Smooth muscle cell of the pulmonary artery (primary cell): ENCODE measurements around the gene FAM227A. TPM values are rescaled to one million over a fixed set of nuclear protein-coding genes. Genes with fewer than 3 reads are reported as not detected.

Experiments
- total RNA-seq: library from RNA; depleted of rRNA; stranded (reverse); fragments of >200 nt; gene quantifications from 2 replicates; pipeline ENCODE4 v1.2.3, GENCODE V29; 2014

The FAM227A gene
- 1.1 and 3.9 TPM in 2 replicates for total RNA-seq

GRCh38 chr22:38656256-38657044 is at the start of gene FAM227A, which contains the start of gene CBY1:
Gene FAM227A, minus strand, starts transcription at chr22:38656392. Its CDS starts 6,224 bp downstream, at chr22:38650168.
Gene CBY1, plus strand, starts transcription at chr22:38656638. Its CDS starts 11,417 bp downstream, at chr22:38668055.

GRCh38 chr22:38705235-38706100 is 49.3 kb upstream of the FAM227A start, which contains the start of gene GTPBP1:
Gene GTPBP1, plus strand, starts transcription at chr22:38705944. Its CDS starts 12 bp downstream, at chr22:38705956.

GRCh38 chr22:38700789-38701628 is 44.8 kb upstream of the FAM227A start, which contains the start of gene JOSD1:
Gene JOSD1, minus strand, starts transcription at chr22:38700943. Its CDS starts 956 bp downstream, at chr22:38699987.

GRCh38 chr22:38681582-38682335 is 25.6 kb upstream of the FAM227A start, which contains the start of gene TOMM22:
Gene TOMM22, plus strand, starts transcription at chr22:38681957. Its CDS starts 22 bp downstream, at chr22:38681979.

GRCh38 chr22:38569972-38570778 is 86.0 kb downstream of the FAM227A start, which contains the start of gene DMC1:
Gene DMC1, minus strand, starts transcription at chr22:38570183. Its CDS starts 1,927 bp downstream, at chr22:38568256.

Other genes with a start within 250 kb of the FAM227A start
- 0.03 TPM in 1 of 2 replicates, not detected in the other for gene KCNJ4, start 201.2 kb downstream of the FAM227A start, total RNA-seq
- 134 and 166 TPM in 2 replicates for gene KDELR3, start 188.3 kb downstream of the FAM227A start, total RNA-seq
- 423 and 436 TPM in 2 replicates for gene DDX17, start 150.1 kb downstream of the FAM227A start, total RNA-seq
- gene DMC1, start 86.2 kb downstream of the FAM227A start, total RNA-seq: 0.56 and 0.85 TPM in 2 replicates
- gene CBY1, start 246 bp upstream of the FAM227A start, total RNA-seq: 15.0 and 15.8 TPM in 2 replicates
- 29.5 and 36.8 TPM in 2 replicates for gene TOMM22, start 25.6 kb upstream of the FAM227A start, total RNA-seq
- gene JOSD1, start 44.6 kb upstream of the FAM227A start, total RNA-seq: 63.3 and 73.0 TPM in 2 replicates
- 33.2 and 35.1 TPM in 2 replicates for gene GTPBP1, start 49.6 kb upstream of the FAM227A start, total RNA-seq
- 95.9 and 142 TPM in 2 replicates for gene SUN2, start 99.6 kb upstream of the FAM227A start, total RNA-seq
- gene DNAL4, start 137.8 kb upstream of the FAM227A start, total RNA-seq: 17.3 and 20.3 TPM in 2 replicates
- gene NPTXR, start 187.6 kb upstream of the FAM227A start, total RNA-seq: 4.7 and 7.8 TPM in 2 replicates
- gene CBX6, start 215.8 kb upstream of the FAM227A start, total RNA-seq: 61.8 and 65.1 TPM in 2 replicates